ENCODE results near the gene ANHX. TPM values are rescaled to one million over a fixed set of nuclear protein-coding genes. Genes with fewer than 3 reads are reported as not detected.

The ANHX gene
- total RNA-seq, result not detected in 2 replicates

DNA sequence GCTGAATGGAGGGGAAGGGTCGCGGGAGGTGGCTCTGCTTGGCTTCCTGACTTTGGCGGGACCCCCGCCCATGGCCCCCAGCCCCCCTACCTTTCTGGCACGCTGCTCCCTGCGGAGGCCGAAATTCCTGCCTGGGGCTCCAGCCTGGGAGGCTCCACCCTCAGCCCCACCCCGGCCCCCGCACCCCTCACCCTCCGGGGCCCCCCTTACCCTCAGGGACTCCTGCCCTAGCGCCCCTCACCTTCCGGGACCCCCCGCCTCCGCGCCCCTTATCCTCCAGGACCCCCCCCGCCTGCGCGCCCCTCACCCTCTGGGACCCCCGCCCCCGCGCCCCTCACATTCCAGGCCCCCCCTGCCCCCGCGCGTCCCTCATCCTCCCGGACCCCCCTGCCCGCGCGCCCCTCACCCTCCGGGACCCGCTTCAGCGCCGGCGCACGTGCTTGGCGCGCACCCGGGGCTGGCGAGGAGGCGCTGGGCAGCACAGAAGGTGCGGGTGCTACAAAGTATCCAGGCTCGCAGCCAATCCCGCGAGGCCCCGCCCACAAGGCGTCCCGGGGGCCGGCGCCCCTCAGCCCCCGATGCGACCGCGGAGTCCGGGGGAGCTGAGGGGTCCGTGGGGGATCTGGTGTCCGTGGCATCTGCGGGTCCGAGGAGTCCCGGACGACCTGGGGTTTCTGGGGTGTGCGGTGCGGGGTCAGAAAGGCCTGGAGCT is at the start of gene ANHX:
TSS of gene ANHX (minus strand) at position 477 of the 712 bp plus-strand sequence. CDS start 1,521 bp downstream, outside the sequence.

DNA sequence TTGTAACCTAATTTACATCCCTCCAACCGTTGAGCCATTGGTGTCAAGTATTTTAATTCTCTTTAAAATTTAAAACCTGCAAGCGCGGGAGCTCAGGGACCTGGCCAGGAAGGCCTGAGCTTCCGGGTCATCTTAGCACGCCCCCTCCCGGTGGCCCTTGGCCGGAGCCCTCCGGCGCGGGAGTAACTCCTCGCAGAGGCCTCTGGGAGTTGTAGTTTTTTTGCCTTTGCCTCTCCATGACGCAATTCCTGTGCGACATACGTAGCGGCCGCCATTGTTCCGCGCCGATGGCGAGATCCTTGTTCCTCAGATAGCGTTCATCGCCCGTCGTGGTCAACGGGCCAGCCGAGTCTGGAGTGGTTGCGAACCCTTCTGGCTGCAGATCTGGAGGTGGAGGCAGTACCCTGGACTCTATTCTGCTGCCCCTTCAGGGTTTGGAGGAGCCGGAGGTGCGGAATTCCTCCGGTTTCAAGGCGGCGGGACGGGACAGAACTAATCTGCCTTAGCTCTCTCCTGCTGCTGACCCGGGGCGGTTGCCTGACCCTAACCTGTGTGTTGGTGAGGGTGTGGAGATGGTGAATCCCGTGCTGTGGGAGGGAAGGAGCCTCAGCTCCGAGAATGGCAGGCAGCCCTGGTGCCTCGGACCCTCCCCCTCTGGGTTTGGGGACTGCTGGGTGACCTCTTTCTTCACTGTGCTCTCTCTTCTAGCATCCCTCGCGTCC is 54.3 kb downstream of the ANHX start, which contains the start of gene ZNF268:
TSS of gene ZNF268 (plus strand) at position 258 of the 722 bp plus-strand sequence. CDS start 503 bp downstream, outside the sequence.

Other genes starting within 250 kb of the ANHX start
- 1.9 and 2.1 TPM in 2 replicates for gene ZNF26, start 249.5 kb downstream of the ANHX start, total RNA-seq
- 10.0 and 16.0 TPM in 2 replicates for gene ZNF84, start 198.4 kb downstream of the ANHX start, total RNA-seq
- 7.5 and 17.2 TPM in 2 replicates for gene ZNF140, start 155.0 kb downstream of the ANHX start, total RNA-seq
- 0.23 and 0.60 TPM in 2 replicates for gene ZNF891, start 105.6 kb downstream of the ANHX start, total RNA-seq
- gene ZNF10, start 105.2 kb downstream of the ANHX start, total RNA-seq, result 3.7 and 4.3 TPM in 2 replicates
- 7.7 and 23.0 TPM in 2 replicates for gene ZNF268, start 54.4 kb downstream of the ANHX start, total RNA-seq

All from pericardium fibroblast (primary cell).